Chondrocyte (in vitro differentiated cells): ENCODE data around the gene TRAF3. TPM values are rescaled to one million over a fixed set of nuclear protein-coding genes. Genes with fewer than 3 reads are reported as not detected.
A peak's percentile ranks its signal among the peaks of the same experiment; 100 is the strongest.

Experiments
- DNase-seq: peaks from one replicate; pipeline ENCODE4 v3.0.0; 2021; ENCODE audit warnings: mixed read lengths, low spot score
- H3K27ac Mint-ChIP-seq: one replicate; pipeline ENCODE4 v1.8.0; 2021; ENCODE audit warnings: mild to moderate bottlenecking, moderate library complexity, mixed read lengths; ENCODE audit not compliant: unreplicated experiment
- H3K27me3 Mint-ChIP-seq: 2 replicates; pipeline ENCODE4 v1.8.0; 2021; ENCODE audit warnings: low read depth, mixed read lengths
- H3K36me3 Mint-ChIP-seq: 2 replicates; pipeline ENCODE4 v1.8.0; 2021; ENCODE audit warnings: low read depth, mixed read lengths
- H3K4me1 Mint-ChIP-seq: 2 replicates; pipeline ENCODE4 v1.8.0; 2021; ENCODE audit warnings: low read depth, mild to moderate bottlenecking, mixed read lengths
- H3K4me3 Mint-ChIP-seq: one replicate; pipeline ENCODE4 v1.8.0; 2021; ENCODE audit warnings: mild to moderate bottlenecking, moderate library complexity, mixed read lengths; ENCODE audit not compliant: unreplicated experiment
- H3K9me3 Mint-ChIP-seq: 2 replicates; pipeline ENCODE4 v1.8.0; 2021; ENCODE audit warnings: low read depth, mixed read lengths
- CTCF ChIP-seq: fragments of 200-600 bp; sonication (generic); IDR thresholded peaks from 2 replicates; pipeline ENCODE4 v1.5.0; 2021; ENCODE audit warnings: antibody characterized with exemption, mild to moderate bottlenecking, moderate library complexity
- total RNA-seq: library from RNA; stranded (reverse); gene quantifications from 3 replicates; pipeline ENCODE4 v1.2.1, GENCODE V29; 2021

TRAF3 gene
- total RNA-seq, 1 donor from 2014 or later = 20.1 TPM

- DNase-seq = no peak
- Mint-ChIP-seq H3K36me3 (no peaks in the 10 kb centered on the region), H3K4me1 (peaks cover 33% of the 10 kb centered on the region), H3K27ac (no peak overlapping the region), H3K9me3 (no peaks in the 10 kb centered on the region), H3K27me3 (no peaks in the 10 kb centered on the region), H3K4me3 (no peak overlapping the region)
- no peak for TF ChIP-seq CTCF
Measured at GRCh38 chr14:102781063-102781462, 3.8 kb downstream of the TRAF3 start.

GRCh38 chr14:102782974-102783373 is 5.7 kb downstream of the TRAF3 start:
- no peaks in the 10 kb centered on the region for H3K36me3 Mint-ChIP-seq
- no peaks in the 10 kb centered on the region for H3K9me3 Mint-ChIP-seq
- no peak for TF ChIP-seq CTCF
- no peaks in the 10 kb centered on the region for H3K27me3 Mint-ChIP-seq
- H3K4me3 Mint-ChIP-seq = no peak overlapping the region
- H3K27ac Mint-ChIP-seq = no peak overlapping the region
- no peak for DNase-seq
- peaks cover 30% of the 10 kb centered on the region for H3K4me1 Mint-ChIP-seq

GRCh38 chr14:102784892-102785594 is 7.8 kb downstream of the TRAF3 start:
- no peak for DNase-seq
- H3K4me1 Mint-ChIP-seq = peaks cover 12% of the 10 kb centered on the region
- no peaks in the 10 kb centered on the region for H3K27me3 Mint-ChIP-seq
- TF ChIP-seq CTCF = no peak
- no peaks in the 10 kb centered on the region for H3K9me3 Mint-ChIP-seq
- H3K27ac Mint-ChIP-seq = no peak overlapping the region
- H3K36me3 Mint-ChIP-seq = no peaks in the 10 kb centered on the region
- H3K4me3 Mint-ChIP-seq = no peak overlapping the region

GRCh38 chr14:102785595-102785963 is 8.3 kb downstream of the TRAF3 start:
- H3K27ac Mint-ChIP-seq = no peak overlapping the region
- DNase-seq = no peak
- no peaks in the 10 kb centered on the region for H3K9me3 Mint-ChIP-seq
- H3K27me3 Mint-ChIP-seq = no peaks in the 10 kb centered on the region
- peaks cover 9% of the 10 kb centered on the region for H3K4me1 Mint-ChIP-seq
- H3K36me3 Mint-ChIP-seq = no peaks in the 10 kb centered on the region
- peak; percentile 21 for TF ChIP-seq CTCF
- no peak overlapping the region for H3K4me3 Mint-ChIP-seq

- TF ChIP-seq CTCF = no peak
- no peak overlapping the region for H3K4me3 Mint-ChIP-seq
- peaks cover 7% of the 10 kb centered on the region for H3K4me1 Mint-ChIP-seq
Measured at GRCh38 chr14:102786768-102787167, 9.5 kb downstream of the TRAF3 start.

More at GRCh38 chr14:102786768-102787167, 9.5 kb downstream of the TRAF3 start:
- Mint-ChIP-seq H3K27me3 (no peaks in the 10 kb centered on the region), H3K36me3 (no peaks in the 10 kb centered on the region), H3K27ac (no peak overlapping the region), H3K9me3 (no peaks in the 10 kb centered on the region)
- DNase-seq = no peak
